ENCODE data around the gene PANX3. TPM values are rescaled to one million over a fixed set of nuclear protein-coding genes. Genes with fewer than 3 reads are reported as not detected.

The PANX3 gene
- total RNA-seq: not detected in 2 replicates

GRCh38 chr11:124611064-124611463 lies at the start of gene PANX3:
TSS of gene PANX3 (plus strand) at chr11:124611428. CDS start at chr11:124611557, 129 bp downstream.

GRCh38 chr11:124569697-124570096 lies 41.5 kb upstream of the PANX3 start, which contains the start of gene OR8A1:
TSS of gene OR8A1 (plus strand) at chr11:124569997. CDS start at chr11:124570120, 123 bp downstream.

GRCh38 chr11:124622531-124623451 lies 11.6 kb downstream of the PANX3 start, which contains the start of gene TBRG1:
TSS of gene TBRG1 (plus strand) at chr11:124622864. CDS start at chr11:124623084, 220 bp downstream.

Other genes starting within 250 kb of the PANX3 start
- gene OR8B2, start 226.9 kb upstream of the PANX3 start, total RNA-seq: not detected in 2 replicates
- gene OR8B3, start 212.4 kb upstream of the PANX3 start, total RNA-seq: not detected in 2 replicates
- not detected in 2 replicates for gene OR8B4, start 186.6 kb upstream of the PANX3 start, total RNA-seq
- gene OR8B8, start 165.7 kb upstream of the PANX3 start, total RNA-seq: not detected in 2 replicates
- gene OR8B12, start 67.8 kb upstream of the PANX3 start, total RNA-seq: not detected in 2 replicates
- gene OR8A1, start 41.4 kb upstream of the PANX3 start, total RNA-seq: not detected in 2 replicates
- gene TBRG1, start 11.4 kb downstream of the PANX3 start, total RNA-seq: 29.2 and 29.4 TPM in 2 replicates
- 14.9 and 17.3 TPM in 2 replicates for gene SIAE, start 62.3 kb downstream of the PANX3 start, total RNA-seq
- 32.0 and 46.1 TPM in 2 replicates for gene SPA17, start 62.5 kb downstream of the PANX3 start, total RNA-seq
- gene NRGN, start 128.5 kb downstream of the PANX3 start, total RNA-seq: 11.5 and 18.8 TPM in 2 replicates
- 1.6 TPM in 1 of 2 replicates, not detected in the other for gene VSIG2, start 140.8 kb downstream of the PANX3 start, total RNA-seq
- 4.8 and 6.3 TPM in 2 replicates for gene ESAM, start 150.9 kb downstream of the PANX3 start, total RNA-seq
- 11.5 and 13.1 TPM in 2 replicates for gene MSANTD2, start 189.0 kb downstream of the PANX3 start, total RNA-seq

Data from myometrial cell (primary cell).